CMK (cell line): ENCODE data around the gene TYMS.
"Not testable (repeated sequence)": the region's sequence is repeated elsewhere in the genome, so short reads cannot be mapped to it uniquely, and the experiment has no call there.

Experiments used
- DNase-seq: peaks from one replicate; pipeline ENCODE4 v3.0.0-alpha.2; 2010; ENCODE audit warnings: low read depth

Gene TYMS

DNA sequence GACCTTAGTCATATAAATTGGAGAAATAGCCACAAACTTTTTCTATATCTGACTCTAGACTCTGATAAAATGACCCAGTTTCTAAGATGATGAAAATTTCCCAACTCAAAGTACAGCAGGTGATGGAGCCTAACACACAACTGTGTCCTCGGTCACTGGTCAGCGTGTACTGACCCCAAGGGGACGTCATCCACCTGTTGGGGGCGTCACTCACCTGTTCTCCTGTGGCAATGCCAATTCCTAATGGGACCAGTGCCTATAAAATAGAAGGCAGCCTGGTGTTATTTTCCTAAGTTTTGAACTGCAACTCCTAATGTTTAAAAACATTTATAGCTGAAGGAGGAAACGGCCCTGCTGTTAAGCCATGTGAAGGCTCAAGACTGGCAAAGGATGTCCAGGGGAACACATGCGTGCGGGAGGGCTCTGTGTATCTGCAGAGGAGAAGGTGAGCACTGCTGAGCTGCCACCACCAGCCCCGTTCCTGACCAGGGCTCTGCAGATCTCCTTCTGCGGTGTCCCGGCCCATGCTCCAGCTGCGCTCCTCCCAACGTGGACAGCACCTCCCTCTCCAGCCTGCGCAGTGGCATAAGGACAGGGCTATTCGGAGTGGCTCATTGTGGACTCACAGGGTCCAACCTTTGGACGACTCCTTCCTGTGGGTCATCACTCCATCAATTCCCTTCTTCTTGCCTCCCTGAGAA, 21.2 kb downstream of the TYMS start:
- no peak for DNase-seq

DNA sequence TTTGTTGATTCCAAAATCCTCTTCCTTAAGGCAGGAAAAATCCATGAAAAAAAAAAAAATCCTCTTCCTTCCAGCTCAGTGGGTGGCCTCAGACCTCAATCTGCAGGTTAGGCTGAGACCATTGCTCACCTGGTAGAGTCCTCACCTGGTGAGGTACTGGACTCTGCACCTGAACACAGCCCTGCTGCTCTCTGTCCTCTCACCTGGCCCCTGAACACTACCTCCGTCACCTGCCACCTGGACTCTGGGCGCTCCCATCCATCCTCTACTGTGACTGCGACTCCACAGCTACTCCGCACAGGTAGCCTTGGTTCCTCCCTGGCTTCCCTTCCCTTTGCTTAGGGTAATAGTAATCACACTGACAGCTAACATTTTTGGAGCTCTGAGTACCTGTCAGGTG, 22.1 kb downstream of the TYMS start:
- DNase-seq: no peak

DNA sequence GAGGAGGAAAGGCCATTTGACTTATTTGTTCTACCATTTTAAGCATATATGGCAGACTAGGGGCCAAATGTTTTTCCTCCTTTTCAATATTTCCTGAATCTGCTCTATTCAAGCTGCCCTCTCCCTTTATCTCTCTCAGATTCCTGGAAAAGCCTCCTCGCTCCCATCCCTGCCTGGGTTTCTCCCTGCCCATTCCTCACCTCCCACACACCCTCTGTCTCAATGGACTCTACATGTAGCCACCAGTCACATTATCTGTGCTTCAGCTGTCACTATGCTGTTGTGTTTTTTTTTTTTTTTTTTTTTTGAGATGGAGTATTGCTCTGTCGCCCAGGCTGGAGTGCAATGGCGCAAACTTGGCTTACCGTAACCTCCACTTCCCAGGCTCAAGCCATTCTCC, 22.9 kb downstream of the TYMS start:
- DNase-seq: no peak

DNA sequence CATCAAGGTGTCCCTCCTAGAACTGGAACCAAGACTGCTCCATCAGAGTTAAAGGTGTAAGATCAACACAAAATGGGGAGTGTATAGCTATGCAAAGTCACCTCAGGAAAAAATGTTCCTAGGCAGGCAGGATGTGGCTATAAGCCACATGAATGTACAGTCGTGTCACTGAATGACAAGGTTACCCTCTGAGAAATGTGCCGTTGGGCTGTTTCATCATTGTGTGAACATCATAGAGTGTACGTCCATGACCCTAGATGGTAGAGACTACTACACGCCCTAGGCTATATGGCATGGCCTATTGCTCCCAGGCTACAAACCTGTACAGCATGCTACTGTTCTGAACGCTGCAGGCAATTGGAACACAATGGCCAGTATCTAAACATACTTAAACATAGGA, 24.5 kb downstream of the TYMS start:
- no peak for DNase-seq

DNA sequence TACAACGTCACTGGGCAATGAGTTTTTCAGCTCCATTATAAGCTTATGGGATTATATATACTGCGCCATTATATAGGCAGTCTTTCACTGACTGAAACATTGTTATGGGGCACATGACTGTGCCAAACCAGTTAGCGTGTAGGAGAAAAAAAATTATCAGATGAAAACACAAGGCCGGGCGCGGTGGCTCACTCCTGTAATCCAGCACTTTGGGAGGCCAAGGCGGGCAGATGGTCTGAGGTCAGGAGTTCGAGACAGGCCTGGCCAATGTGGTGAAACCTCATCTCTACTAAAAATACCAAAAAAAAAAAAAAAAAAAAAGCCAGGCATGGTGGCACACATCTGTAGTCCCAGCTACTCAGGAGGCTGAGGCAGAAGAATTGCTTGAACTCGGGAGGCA, 25.0 kb downstream of the TYMS start:
- not testable (repeated sequence) for DNase-seq

DNA sequence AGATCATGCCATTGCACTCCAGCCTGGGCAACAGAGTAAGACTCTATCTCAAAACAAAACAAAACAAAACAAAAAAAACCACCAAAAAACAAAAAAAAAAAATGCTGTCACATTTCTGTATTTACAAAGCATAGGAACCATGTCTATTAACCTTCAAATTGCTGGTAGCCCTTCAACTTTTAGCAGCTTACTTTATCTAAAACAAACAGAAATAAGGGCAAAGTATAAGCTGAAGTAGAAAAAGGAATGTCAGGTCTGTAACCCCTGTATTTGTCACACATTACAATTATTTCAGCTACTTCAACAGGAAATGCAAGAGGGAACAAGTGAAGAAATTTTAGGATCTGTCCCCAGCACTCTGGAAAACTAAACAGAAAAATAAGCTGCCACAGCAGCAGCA, 25.4 kb downstream of the TYMS start:
- no peak for DNase-seq

DNA sequence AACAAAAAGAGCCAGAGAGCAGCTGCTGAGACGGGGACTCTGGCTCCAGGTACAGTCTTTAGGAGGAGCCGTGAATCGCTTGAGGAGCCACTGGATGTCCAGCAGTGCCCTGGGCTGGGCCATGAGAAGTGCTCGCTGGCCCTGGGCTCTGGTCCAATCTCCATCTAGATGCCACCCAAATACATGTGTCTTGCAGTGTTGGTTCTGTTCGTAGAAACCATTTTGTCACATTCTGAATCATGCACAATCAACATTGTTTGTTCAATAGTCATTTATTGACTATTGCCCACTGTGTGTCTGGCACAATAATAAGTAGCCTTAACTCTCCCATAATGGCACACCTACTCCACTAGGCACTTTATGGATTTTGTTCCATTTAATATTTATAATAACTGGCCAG, 26.1 kb downstream of the TYMS start:
- no peak for DNase-seq

DNA sequence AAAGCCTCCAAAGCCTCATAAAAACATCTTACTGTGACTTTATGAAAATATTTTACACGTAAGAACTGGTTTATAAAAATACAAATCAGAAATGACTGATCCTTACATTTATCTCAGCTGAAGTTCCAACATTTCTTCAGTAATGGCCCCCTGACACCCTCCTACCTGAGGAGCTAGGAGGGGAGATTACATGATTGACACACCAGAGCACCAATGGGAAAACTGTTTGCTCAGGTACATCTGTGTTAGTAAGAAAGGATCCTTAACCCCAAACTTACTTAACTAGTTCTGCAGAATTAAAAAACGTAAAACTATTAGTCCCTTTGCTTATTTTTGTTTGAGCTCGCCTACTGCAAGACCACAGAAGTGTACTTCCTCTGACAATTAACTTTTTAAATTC, 28.0 kb downstream of the TYMS start:
- no peak for DNase-seq

DNA sequence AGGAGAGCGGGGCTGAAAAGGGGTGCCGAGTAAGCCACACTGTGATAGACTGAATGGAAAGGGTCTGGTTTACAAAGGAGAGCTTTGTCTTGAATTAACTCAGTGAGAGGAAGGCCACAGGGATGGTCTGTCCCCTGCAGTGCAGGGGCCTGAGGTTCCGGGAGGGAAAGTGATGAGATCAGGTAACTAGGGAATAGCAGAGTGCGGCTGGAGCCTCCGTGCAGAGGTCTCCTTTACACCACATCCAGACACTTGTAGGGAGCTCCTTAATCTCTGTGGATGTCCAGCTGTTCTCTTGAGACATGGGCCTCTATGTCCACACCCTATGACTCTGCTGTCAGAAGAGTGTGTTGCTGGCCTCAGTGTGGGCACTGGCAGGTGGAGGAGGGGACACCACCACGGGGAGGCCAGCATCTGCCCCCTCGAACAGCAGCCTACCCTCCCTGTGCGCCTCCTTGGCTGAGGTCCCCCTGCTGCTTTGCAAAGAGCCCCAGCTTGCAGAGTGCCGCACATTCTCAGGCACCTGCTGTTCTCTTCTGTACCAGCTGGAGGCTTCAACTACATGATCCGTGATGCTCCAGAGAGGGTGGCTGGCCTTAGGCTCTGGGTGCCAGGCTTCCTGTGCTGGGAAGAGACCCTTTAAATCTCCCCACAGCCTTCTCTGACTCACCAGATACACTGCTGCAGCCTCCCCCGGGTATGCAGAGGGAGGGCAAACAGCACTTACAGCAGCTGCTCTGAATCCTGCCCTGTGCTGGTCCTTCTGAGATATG, 29.1 kb downstream of the TYMS start:
- no peak for DNase-seq

DNA sequence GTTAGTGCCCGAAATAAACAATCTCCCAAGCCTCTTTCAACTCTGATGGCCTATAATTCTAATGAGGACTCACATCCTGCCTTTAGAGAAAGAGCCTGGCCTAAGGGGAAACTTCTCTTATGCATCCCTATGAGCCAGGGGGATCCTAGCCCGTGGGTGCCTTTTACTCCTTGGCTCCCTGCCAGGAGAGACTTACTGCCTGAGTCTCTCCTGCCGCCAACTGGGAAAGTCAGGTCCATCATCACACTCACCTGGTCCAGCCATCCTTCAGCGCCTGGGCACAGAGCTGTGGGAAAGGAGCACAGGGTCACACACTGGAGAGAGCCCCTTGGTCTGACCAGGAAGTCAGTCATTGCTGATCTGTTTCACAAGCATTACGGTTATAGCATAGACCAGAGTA, 30.9 kb downstream of the TYMS start:
- no peak for DNase-seq

DNA sequence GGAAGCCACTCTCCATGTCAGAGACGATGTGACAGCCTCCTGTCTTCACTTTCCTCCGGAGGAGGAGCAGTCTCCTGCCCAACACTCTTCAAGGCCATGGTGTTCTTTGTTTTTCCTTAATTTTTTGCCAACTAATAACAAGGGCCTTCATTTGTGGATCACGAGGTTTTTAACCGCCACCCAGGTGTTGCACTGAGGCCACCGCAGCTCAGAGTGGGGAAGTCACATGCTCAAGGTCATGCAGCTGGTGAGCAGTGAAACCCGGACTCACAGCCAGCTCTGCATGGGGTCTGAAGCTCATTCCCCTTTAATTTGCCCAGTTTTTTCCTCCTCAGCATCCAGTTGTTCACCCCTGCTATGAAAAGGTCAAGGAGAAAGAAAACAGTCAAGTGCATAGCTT, 35.4 kb downstream of the TYMS start:
- no peak for DNase-seq

DNA sequence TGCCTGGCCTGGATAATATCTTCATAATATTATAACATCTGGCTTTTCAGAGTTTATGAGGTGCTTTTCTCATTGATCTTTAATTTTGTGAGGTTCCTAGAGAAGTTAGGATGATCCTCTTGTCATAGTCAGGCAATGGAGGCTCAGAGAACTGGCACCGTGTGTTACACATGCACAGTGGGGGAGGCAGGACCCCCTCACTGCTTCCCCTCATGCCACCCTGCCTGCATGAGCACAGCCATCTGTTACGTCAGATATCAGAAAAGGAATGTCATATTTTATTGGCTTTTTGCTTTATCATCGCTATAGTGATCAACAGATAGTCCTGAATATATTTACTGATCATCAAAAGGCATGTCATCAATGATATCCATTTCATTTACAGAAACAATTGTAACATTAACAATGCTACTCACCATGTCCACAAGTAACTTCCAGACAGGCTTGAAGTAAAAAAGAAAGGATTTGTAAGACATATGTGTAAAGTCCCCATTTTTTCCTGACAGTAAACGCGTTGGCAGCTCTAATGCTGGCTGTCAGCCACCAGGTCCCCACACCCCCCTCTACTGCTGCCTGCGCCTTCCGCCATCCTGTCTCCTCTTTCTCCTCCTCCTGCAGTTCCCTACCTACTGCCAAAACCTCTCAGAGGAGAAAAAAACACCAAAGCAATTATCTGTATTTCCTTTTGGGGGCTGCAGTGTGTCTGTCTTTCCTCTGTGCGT, 36.2 kb downstream of the TYMS start:
- DNase-seq: no peak

DNA sequence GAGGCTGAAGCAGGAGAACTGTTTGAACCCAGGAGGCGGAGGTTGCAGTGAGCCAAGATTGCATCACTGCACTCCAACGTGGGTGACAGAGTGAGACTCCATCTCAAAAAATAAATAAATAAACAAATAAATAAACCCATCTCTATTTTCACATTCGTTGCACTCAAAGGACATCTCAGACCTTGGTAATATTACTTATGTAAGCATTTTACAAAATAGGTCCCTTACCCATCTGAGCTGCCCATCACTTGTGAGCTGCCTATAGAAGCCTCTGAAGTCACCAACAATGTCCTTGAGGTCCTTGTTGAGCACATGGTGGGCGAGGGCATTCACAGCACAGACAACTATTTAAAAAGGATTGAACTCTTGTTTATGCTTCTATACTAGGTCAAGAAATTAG, 39.6 kb downstream of the TYMS start:
- no peak for DNase-seq

DNA sequence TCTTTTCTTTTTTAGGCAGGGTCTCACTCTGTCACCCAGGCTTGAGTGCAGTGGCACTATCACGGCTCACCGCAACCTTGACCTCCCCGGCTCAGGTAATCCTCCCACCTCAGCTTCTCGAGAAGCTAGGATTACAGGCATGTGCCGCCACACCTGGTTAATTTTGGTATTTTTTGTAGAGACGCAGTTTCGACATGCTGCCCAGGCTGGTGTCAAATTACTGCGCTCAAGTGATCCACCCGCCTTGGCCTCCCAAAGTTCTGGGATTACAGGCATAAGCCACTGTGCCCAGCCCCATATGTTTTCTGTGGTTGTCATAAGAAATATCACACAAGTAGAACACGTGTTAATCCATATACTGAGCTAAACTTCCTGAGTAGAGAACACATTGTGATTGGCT, 40.3 kb downstream of the TYMS start:
- DNase-seq: no peak

DNA sequence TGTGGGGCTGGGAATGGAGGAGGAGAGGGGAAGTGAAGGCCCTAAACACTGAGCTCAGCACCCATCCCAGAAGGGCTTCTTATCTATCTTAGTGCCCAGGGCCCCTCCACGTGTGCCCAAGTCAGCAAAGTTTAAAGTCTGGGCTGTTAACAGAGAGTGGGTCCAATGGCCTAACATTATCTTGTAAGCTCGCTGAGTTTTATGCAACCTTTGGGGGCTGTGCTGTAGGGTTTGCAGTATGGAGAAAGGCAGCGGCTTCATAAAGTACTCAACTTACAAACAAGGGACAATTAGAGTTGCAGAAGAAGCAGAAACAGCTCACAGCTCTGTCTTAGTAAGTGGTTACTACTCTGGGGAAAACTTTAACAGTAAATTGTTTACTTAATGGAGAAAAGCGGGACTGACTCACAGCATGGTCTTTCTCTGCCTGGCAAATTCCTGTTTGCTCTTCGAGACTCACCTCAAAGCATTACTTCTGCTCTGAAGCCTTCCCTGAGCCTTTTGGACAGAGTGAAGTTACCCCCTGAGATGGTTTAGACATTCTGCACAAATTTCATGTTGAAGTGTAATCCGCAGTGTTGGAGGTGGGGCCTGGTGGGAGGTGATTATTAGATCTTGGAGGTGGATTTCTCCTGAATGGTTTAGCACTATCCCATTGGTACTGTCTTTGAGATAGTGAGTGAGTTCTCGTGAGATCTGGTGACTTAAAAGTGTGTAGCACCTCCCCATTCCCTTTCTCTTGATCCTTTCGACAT, 45.9 kb downstream of the TYMS start:
- DNase-seq: no peak

DNA sequence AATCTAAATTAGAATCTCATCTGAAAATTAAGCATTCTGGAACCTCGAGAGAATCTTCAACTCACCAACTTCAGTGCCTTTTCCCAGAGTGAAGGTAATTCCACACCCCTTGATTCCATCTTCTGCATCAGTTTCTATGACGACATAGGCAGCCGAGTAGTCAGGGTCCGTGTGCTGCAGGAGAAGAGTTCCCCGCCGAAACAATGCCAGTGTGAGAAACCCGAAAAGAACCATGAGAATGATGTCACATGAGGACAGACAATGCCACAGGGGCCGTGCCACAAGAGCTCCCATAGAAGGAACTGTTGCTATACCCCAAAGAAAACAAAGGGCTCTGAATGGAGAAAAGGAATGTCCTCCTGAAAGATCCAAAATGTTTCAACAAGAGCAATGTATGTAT, 49.0 kb downstream of the TYMS start:
- DNase-seq: no peak

DNA sequence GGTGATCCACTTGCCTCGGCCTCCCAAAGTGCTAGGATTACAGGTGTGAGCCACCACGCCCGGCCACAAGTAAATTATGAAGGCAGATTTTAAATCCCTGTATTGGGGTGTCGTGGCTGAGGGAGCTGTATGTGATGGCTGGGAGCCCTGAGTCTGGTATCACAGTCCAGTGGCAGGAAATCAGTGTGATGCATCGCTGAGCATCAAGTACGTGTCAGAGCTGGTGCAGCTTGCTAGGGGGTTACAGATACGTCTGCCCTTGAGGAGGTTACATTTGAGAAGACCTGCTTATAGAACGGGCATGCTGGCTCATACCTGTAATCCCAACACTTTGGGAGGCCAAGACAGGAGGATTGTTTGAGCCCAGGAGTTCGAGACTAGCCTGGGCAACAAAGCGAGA, 50.6 kb downstream of the TYMS start:
- no peak for DNase-seq

DNA sequence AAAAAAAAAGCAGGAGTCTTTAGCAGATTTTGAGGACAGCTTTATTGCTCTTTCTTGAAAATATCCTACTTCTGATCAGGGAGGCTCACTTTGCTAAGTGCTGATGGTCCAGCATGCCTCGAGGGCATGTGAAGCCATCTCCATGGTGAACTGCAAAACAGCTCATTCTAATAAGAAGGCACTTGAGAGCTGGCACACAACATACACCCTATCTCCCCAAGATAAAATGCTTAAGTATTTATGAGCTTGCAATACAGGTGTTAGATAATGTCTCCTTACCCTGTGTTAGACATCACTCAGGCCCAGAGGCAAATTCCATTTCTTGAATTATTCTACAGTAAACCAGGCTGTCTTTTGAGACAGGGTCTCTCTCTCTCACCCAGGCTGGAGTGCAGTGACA, 52.3 kb downstream of the TYMS start:
- DNase-seq: no peak

DNA sequence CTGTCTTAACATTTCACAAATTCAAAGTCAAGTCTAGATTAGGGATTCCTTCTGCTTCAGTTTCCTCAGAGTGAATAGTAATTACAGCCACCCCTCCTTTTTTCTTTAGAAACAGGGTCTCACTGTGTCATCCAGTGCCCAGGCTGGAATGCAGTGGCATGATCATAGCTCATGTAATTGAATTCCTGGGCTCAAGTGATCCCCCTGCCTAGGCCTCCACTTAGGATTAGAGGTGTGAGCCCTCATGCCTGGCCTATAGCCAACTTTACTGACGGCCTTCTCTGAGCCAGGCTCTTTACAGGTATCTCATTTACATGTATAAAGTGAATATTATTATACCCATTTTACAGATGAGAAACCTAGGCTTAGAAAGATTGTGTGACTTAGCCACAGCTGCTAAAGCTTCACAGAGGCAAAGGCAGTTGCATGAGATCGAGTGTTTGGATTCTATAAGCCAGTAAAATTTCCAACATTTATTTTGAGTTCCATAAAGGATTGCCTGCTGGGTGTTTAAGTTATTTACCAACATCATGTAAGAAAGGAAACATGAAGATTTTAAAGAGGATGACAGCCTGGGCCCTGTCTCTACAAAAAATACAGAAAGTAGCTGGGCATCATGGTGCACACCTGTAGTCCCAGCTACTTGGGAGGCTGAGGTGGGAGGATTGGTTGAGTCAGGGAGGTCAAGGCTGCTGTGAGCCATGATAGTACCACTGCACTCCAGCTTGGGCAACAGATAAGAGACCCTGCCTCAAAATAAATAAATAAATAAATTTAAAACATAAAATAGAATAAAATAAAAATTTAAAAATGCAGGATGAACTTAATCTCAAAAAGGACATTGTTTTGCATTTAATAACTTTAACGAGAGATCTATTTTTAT, 53.2 kb downstream of the TYMS start:
- DNase-seq: no peak

DNA sequence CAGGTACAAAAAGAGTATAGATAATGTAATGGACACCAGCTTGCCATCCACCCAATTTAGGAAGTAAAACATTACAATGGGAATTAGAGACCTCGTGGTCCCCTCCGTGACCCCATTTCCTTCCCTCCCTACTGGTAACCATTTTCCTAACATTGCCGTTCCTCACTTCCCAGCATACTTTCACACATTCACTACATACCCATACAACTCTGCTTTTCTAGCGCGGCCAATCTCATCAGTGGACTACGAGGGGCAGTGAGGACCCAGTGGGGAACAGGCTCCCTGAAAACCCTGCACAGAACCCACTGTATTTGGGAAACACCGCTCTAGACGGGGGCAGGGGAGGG, 53.8 kb downstream of the TYMS start:
- DNase-seq: no peak

DNA sequence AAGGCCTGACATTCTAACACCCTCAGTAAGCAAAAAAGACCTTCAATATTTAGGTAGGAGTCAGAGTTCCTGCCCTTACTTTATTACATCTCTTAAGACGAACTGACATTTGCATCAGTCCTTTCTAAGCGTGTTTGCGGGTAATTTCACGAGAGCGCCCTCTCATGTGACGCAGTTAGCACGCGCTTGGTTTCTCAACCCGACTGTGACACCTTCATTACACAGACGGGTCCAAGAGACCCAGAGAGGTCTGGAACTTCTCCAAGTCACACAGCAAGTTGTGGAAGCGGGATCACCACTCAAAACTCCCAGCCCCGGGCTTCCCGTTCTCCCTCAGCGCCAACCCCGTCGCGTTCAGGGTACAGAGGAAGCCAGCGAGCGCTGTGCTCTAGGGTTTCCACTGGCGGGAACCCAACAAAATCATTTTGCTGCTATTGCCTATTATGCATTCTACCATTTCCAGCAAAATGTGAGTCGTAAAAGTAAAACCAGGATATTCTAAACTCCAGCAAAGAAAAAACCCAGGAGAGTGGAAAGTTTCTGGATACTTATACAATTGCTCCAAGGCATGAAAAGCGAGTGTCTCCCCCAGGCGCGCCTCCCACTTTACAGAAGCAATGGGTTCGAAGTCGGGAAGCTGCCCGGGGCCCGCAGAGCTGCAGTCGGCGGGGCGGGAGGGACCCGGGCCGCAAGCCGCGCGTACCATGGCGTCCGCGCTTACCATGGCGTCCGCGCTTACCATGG, 54.4 kb downstream of the TYMS start:
- DNase-seq: peak; percentile 52
